A204.1 (cell line): ENCODE measurements around the gene KLHL26.

Source experiments
- FAIRE-seq: peaks from 2 replicates; lab custom pipeline; 2012; peaks lifted over from hg19 to GRCh38; lab: Jason Lieb, UNC

The KLHL26 gene

DNA sequence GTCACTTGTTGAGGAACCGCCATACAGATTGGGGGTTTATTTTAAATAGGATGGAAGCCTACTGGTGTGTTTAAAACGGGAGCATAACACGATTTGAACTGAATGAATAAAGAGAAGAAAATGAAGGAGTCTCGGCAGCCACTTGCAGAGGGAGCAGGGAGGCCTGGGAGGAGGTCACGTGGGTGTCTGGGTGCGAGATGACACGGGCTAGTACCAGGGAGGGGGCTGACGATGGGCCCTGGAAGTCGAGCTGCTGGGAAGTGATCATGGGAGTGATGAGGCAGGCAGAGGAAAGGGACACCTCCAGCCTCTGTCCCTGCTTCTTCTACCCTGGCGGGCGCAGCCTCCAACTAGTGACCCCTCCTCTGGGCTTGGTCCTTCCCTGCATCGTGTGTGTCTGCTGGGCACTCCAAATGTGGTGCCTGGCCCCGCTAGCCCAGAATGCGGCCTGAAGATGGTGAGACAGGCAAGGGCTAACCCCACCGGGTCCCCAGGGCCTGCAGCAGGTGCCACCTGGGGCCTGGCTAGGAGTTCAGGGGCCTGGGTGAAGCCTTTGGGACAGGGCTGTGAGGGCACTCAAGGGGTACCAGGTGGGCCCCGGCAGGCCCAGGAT is 82.1 kb downstream of the KLHL26 start:
- FAIRE-seq, result no peak

DNA sequence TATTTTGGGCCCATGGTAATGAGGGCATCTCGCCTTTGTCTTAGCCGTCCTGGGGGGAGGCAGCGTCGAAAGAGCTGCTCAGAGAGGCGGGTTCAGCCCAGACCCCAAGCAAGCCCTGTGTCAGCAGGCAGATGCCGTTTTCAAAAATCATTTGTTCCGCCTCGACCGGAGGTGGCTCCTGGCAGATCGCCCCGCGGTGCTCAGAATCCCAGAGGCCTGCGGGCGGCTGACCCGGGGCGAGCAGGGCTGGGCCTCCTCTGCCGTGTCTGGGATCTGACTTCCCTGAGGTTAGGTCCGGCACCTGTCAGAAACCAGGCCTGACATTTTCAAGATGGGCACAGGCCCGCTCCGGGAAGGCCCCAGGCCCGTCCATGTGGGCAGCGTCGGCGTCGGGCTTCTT is 82.7 kb downstream of the KLHL26 start:
- FAIRE-seq, result no peak
